HCT116 (cell line): ENCODE measurements around the gene PRDX1. TPM values are rescaled to one million over a fixed set of nuclear protein-coding genes. Genes with fewer than 3 reads are reported as not detected.

ENCODE experiments used
- ATAC-seq: fragments of 200-7000 bp; cut with Tn5 transposase; 2 replicates; pipeline ENCODE4 v1.9.1; 2020; ENCODE audit warnings: mild to moderate bottlenecking, moderate library complexity
- BruUV-seq: library from RNA; stranded (reverse); fragments of 400-500 nt; replicated peaks from 2 replicates; lab custom pipeline; 2021; lab: Mats Ljungman, UMichigan
- CTCF ChIA-PET: fragments of 300-600 bp; sonication (Branson Sonifier 250); formaldehyde crosslinking; loops from one replicate; lab custom pipeline; 2021; ENCODE audit warnings: antibody characterized with exemption; lab: Charles Lee
- POLR2A ChIA-PET: fragments of 300-600, 350-600 bp; sonication (Branson Sonifier 250); formaldehyde crosslinking; loops from one replicate; lab custom pipeline; 2021; ENCODE audit warnings: antibody characterized with exemption; lab: Charles Lee
- RAD21 ChIA-PET, 2 experiments: fragments of 300-600 bp; sonication (Branson Sonifier 250); formaldehyde crosslinking; loops; one replicate each; lab custom pipeline; 2023; ENCODE audit warnings: low total read pairs in 2 of 2; ENCODE audit not compliant: uncharacterized antibody in 2 of 2, unreplicated experiment in 2 of 2, low non-redundant PET in 1 of 2; lab: Charles Lee
- DNase-seq: peaks from one replicate; pipeline ENCODE4 v3.0.0-alpha.2; 2010; ENCODE audit warnings: low read depth, low spot score
- H2AFZ ChIP-seq: fragments of 200-600 bp; shearing (Covaris generic), sonication (generic); 2 replicates; pipeline ENCODE4 v1.6.1; 2017; ENCODE audit warnings: low read depth, mixed run types, mixed read lengths, antibody characterized with exemption, low read length; ENCODE audit not compliant: poor library complexity, severe bottlenecking
- H3K27ac ChIP-seq: 2 replicates; pipeline ENCODE4 v1.5.1; 2012; ENCODE audit warnings: low read depth, low read length
- H3K27me3 ChIP-seq: fragments of 200-600 bp; sonication (generic); 2 replicates; pipeline ENCODE4 v1.6.1; 2016; ENCODE audit warnings: mixed run types, low read length, mixed read lengths; ENCODE audit not compliant: insufficient read depth
- H3K36me3 ChIP-seq, 2 experiments: fragments of 200-500 bp in 1 of 2; fragments of 200-600 bp in 1 of 2; sonication (Bioruptor generic) in 1 of 2; sonication (generic) in 1 of 2; 2 replicates each; pipeline versions ENCODE4 v1.5.1 to v1.6.1; 2014 to 2016; ENCODE audit warnings: low read length in 2 of 2, inconsistent platforms in 1 of 2, mixed read lengths in 1 of 2, mixed run types in 1 of 2; ENCODE audit not compliant: insufficient read depth in 2 of 2, control insufficient read depth in 1 of 2
- H3K4me1 ChIP-seq, 2 experiments: fragments of 200-600 bp in 1 of 2; sonication (generic) in 1 of 2; 2 replicates each; pipeline versions ENCODE4 v1.5.1 to v1.6.1; 2012 to 2017; ENCODE audit warnings: low read length in 2 of 2, inconsistent platforms in 1 of 2, mild to moderate bottlenecking in 1 of 2, mixed read lengths in 1 of 2, mixed run types in 1 of 2, moderate library complexity in 1 of 2; ENCODE audit not compliant: insufficient read depth in 2 of 2, control insufficient read depth in 1 of 2
- H3K4me2 ChIP-seq: fragments of 200-600 bp; sonication (generic); 2 replicates; pipeline ENCODE4 v1.6.1; 2017; ENCODE audit warnings: mixed run types, low read length, mixed read lengths
- H3K4me3 ChIP-seq, 2 experiments: fragments of 200-600 bp in 1 of 2; sonication (generic) in 1 of 2; replicated peaks in 1 of 2; 2 replicates each; pipeline ENCODE4 v1.5.1; 2011 to 2016; ENCODE audit warnings: low read length in 2 of 2, control low read depth in 1 of 2, low read depth in 1 of 2, mild to moderate bottlenecking in 1 of 2, mixed read lengths in 1 of 2, mixed run types in 1 of 2
- H3K79me2 ChIP-seq: fragments of 200-600 bp; sonication (generic); 2 replicates; pipeline ENCODE4 v1.6.1; 2017; ENCODE audit warnings: mild to moderate bottlenecking, mixed run types, low read length, moderate library complexity, mixed read lengths; ENCODE audit not compliant: insufficient read depth
- H3K9ac ChIP-seq: fragments of 200-600 bp; sonication (generic); 2 replicates; pipeline ENCODE4 v1.6.1; 2016; ENCODE audit warnings: low read length, mixed read lengths
- H3K9me2 ChIP-seq: fragments of 200-600 bp; sonication (generic), shearing (Covaris generic); 2 replicates; pipeline ENCODE4 v1.6.1; 2017; ENCODE audit warnings: mixed run types, mild to moderate bottlenecking, moderate library complexity; ENCODE audit not compliant: insufficient read depth
- H3K9me3 ChIP-seq, 2 experiments: fragments of 200-500 bp in 1 of 2; fragments of 200-600 bp in 1 of 2; sonication (Bioruptor generic) in 1 of 2; sonication (generic) in 1 of 2; 2 replicates each; pipeline ENCODE4 v1.6.1; 2014 to 2017; ENCODE audit warnings: low read length in 2 of 2, mixed read lengths in 2 of 2, inconsistent platforms in 1 of 2, low read depth in 1 of 2, mild to moderate bottlenecking in 1 of 2, mixed run types in 1 of 2, moderate library complexity in 1 of 2; ENCODE audit not compliant: control insufficient read depth in 1 of 2, insufficient read depth in 1 of 2
- H4K20me1 ChIP-seq: fragments of 200-600 bp; sonication (generic), shearing (Covaris generic); 2 replicates; pipeline ENCODE4 v1.6.1; 2017; ENCODE audit warnings: mixed run types, mild to moderate bottlenecking, moderate library complexity; ENCODE audit not compliant: insufficient read depth
- ATF3 ChIP-seq: IDR thresholded peaks from 2 replicates; pipeline ENCODE4 v1.6.1; 2012
- CBX3 ChIP-seq: IDR thresholded peaks from 2 replicates; pipeline ENCODE4 v1.6.1; 2012; ENCODE audit warnings: low read depth
- CEBPB ChIP-seq: IDR thresholded peaks from 2 replicates; pipeline ENCODE4 v1.6.1; 2012; ENCODE audit warnings: low read depth
- EGR1 ChIP-seq: IDR thresholded peaks from 2 replicates; pipeline ENCODE4 v1.6.1; 2012; ENCODE audit warnings: low read depth
- ELF1 ChIP-seq: IDR thresholded peaks from 2 replicates; pipeline ENCODE4 v1.6.1; 2012; ENCODE audit warnings: low read depth, borderline replicate concordance
- EZH2 ChIP-seq: fragments of 200-600 bp; sonication (generic); IDR thresholded peaks from 2 replicates; pipeline ENCODE4 v1.6.1; 2017; ENCODE audit warnings: antibody characterized with exemption, mixed run types
- EZH2phosphoT487 ChIP-seq: fragments of 200-600 bp; IDR thresholded peaks from 2 replicates; pipeline ENCODE4 v1.6.1; 2018; ENCODE audit warnings: antibody characterized with exemption, borderline replicate concordance
- FOSL1 ChIP-seq: IDR thresholded peaks from 2 replicates; pipeline ENCODE4 v1.6.1; 2012; ENCODE audit warnings: low read depth
- JUND ChIP-seq: IDR thresholded peaks from 2 replicates; pipeline ENCODE4 v1.6.1; 2012
- MAX ChIP-seq: IDR thresholded peaks from 2 replicates; pipeline ENCODE4 v1.6.1; 2012
- POLR2A ChIP-seq: IDR thresholded peaks from 2 replicates; pipeline ENCODE4 v1.7.0; 2011; ENCODE audit warnings: borderline replicate concordance; ENCODE audit not compliant: insufficient read depth, insufficient read length; ENCODE audit errors: extremely low read depth
- POLR2AphosphoS5 ChIP-seq: IDR thresholded peaks from 2 replicates; pipeline ENCODE4 v1.6.1; 2011; ENCODE audit warnings: mild to moderate bottlenecking, low read depth, low read length, moderate library complexity
- RAD21 ChIP-seq: IDR thresholded peaks from 2 replicates; pipeline ENCODE4 v1.6.1; 2012; ENCODE audit warnings: low read depth, mild to moderate bottlenecking
- REST ChIP-seq: IDR thresholded peaks from 2 replicates; pipeline ENCODE4 v1.6.1; 2012; ENCODE audit warnings: low read depth
- SP1 ChIP-seq: IDR thresholded peaks from 2 replicates; pipeline ENCODE4 v1.6.1; 2012; ENCODE audit warnings: low read depth
- TCF7L2 ChIP-seq: IDR thresholded peaks from 2 replicates; pipeline ENCODE4 v1.7.0; 2011; ENCODE audit warnings: borderline replicate concordance, inconsistent platforms; ENCODE audit not compliant: insufficient read depth, insufficient read length; ENCODE audit errors: extremely low read depth
- ZBTB33 ChIP-seq: IDR thresholded peaks from 2 replicates; pipeline ENCODE4 v1.6.1; 2011; ENCODE audit warnings: mild to moderate bottlenecking, low read length, moderate library complexity; ENCODE audit not compliant: insufficient replicate concordance; ENCODE audit errors: extremely low read depth
- ZNF274 ChIP-seq: fragments of 200-500 bp; sonication (Bioruptor generic); IDR thresholded peaks from 2 replicates; pipeline ENCODE4 v1.6.1; 2014; ENCODE audit warnings: mild to moderate bottlenecking, low read depth, low read length, inconsistent platforms
- intact Hi-C: fragments of 100-400 bp; cut with micrococcal nuclease; formaldehyde crosslinking; loops from 2 replicates; pipeline ENCODE4 v1.10.0; 2022
- total RNA-seq: library from RNA; stranded (reverse); gene quantifications from one replicate; pipeline ENCODE4 v1.2.1, GENCODE V29; 2021; ENCODE audit not compliant: unreplicated experiment
- TF ChIP-seq, protein P1 (sequence below), 3 experiments: fragments of 200-600 bp in 1 of 3; sonication (generic) in 1 of 3; IDR thresholded peaks in 2 of 3; conservative IDR thresholded peaks in 1 of 3; 2 replicates each; pipeline ENCODE4 v1.5.1; 2012 to 2017; ENCODE audit warnings: low read depth in 2 of 3, low read length in 2 of 3, antibody characterized with exemption in 1 of 3, borderline replicate concordance in 1 of 3, control low read depth in 1 of 3, mild to moderate bottlenecking in 1 of 3, mixed read lengths in 1 of 3, mixed run types in 1 of 3, moderate library complexity in 1 of 3; ENCODE audit not compliant: insufficient read depth in 1 of 3

Gene PRDX1
- total RNA-seq, 1 experiment from 2014 or later = 1,171 TPM

DNA sequence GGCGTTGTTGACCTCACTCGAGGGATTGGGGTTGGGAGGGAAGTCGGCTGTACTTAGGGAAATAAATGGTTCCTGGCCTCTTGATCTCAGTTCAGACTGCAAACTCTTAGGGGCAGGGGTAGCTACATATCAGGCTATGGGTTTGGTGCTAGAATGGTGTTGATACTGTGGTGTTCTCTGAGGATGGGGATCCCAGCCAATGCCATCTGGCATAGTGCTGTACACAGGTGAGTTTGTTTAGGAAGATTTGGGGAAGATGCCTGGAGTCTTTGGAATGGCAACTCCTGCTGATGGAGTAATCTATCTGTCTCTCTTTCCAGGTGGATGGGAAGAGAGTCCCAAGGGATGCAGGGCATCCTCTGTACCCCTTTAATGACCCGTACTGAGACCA, 47.9 kb upstream of the PRDX1 start:
- H2AFZ ChIP-seq = no peak overlapping the region
- RAD21 ChIA-PET = interaction anchor here (0.8 to 1.2 kb wide), 3 partner anchors 47 to 69 kb away, joined by 3 to 4 read pairs (median 4); partner anchors contain the start of gene MMACHC (in 1 of the 2)
- intact Hi-C loops = no loop called here
- H3K4me1 ChIP-seq = no peaks in the 10 kb centered on the region
- H3K9me3 ChIP-seq = no peaks in the 10 kb centered on the region
- peaks cover 21 to 27% of the 10 kb centered on the region in 2 experiments for H3K36me3 ChIP-seq
- ATAC-seq = peak; percentile 24
- no peaks in the 10 kb centered on the region for H4K20me1 ChIP-seq
- H3K9ac ChIP-seq = no peak overlapping the region
- BruUV-seq = no TSS peak
- DNase-seq = no peak
- POLR2A ChIA-PET = interaction anchor here (0.6 to 1.0 kb wide), 4 partner anchors 13 to 59 kb away, joined by 3 to 6 read pairs (median 4); no protein-coding TSS in a partner anchor
- H3K27me3 ChIP-seq = no peaks in the 10 kb centered on the region
- H3K79me2 ChIP-seq = peaks cover 3% of the 10 kb centered on the region; the same call in 1 of the 2 replicates
- TF ChIP-seq SP1 (no peak), ZBTB33 (no peak), EZH2 (no peak), EZH2phosphoT487 (no peak), POLR2A (no peak), ELF1 (no peak), FOSL1 (no peak), MAX (no peak), RAD21 (no peak), TCF7L2 (no peak), CBX3 (no peak), REST (no peak), ATF3 (no peak), EGR1 (no peak), ZNF274 (no peak), POLR2AphosphoS5 (no peak), CEBPB (no peak), JUND (no peak)
- TF ChIP-seq, protein P1, sequence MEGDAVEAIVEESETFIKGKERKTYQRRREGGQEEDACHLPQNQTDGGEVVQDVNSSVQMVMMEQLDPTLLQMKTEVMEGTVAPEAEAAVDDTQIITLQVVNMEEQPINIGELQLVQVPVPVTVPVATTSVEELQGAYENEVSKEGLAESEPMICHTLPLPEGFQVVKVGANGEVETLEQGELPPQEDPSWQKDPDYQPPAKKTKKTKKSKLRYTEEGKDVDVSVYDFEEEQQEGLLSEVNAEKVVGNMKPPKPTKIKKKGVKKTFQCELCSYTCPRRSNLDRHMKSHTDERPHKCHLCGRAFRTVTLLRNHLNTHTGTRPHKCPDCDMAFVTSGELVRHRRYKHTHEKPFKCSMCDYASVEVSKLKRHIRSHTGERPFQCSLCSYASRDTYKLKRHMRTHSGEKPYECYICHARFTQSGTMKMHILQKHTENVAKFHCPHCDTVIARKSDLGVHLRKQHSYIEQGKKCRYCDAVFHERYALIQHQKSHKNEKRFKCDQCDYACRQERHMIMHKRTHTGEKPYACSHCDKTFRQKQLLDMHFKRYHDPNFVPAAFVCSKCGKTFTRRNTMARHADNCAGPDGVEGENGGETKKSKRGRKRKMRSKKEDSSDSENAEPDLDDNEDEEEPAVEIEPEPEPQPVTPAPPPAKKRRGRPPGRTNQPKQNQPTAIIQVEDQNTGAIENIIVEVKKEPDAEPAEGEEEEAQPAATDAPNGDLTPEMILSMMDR (IDR thresholded peaks at IDR 0.05 in 2 of 3, conservative IDR thresholded peaks at IDR 0.05 in 1 of 3; ENCODE audit: borderline replicate concordance in 1 of 3, insufficient read depth in 1 of 3, low read depth in 2 of 3, low read length in 2 of 3) = no peak
- no peak overlapping the region for H3K27ac ChIP-seq
- H3K9me2 ChIP-seq = no peaks in the 10 kb centered on the region
- H3K4me3 ChIP-seq = no peak overlapping the region
- CTCF ChIA-PET = interaction anchor here (0.8 to 4.0 kb wide), 5 partner anchors 9 to 266 kb away, joined by 3 to 28 read pairs (median 4); no protein-coding TSS in a partner anchor
- no peak overlapping the region for H3K4me2 ChIP-seq
